Transverse colon (tissue), 4 donors: Measurements from ENCODE around the gene CWC27. TPM values are rescaled to one million over a fixed set of nuclear protein-coding genes. Genes with fewer than 3 reads are reported as not detected.

Source experiments
- DNase-seq: peaks from one replicate; pipeline ENCODE4 v3.0.0-alpha.2; 2019
- H3K27ac ChIP-seq, 4 donors: fragments of 200-600 bp; sonication (generic); 2 replicates each; pipeline ENCODE4 v1.5.1; 2016 to 2018; ENCODE audit warnings: inconsistent platforms in 4 of 4
- H3K27me3 ChIP-seq: fragments of 200-600 bp; sonication (generic); 2 replicates; pipeline ENCODE4 v1.5.1; 2017; ENCODE audit warnings: inconsistent platforms
- H3K36me3 ChIP-seq, 4 donors: fragments of 200-600 bp; sonication (generic); 2 replicates each; pipeline ENCODE4 v1.5.1; 2017 to 2019; ENCODE audit warnings: inconsistent platforms in 4 of 4
- H3K4me1 ChIP-seq, 4 donors: fragments of 200-600 bp; sonication (generic); 2 replicates each; pipeline ENCODE4 v1.5.1; 2017 to 2020; ENCODE audit warnings: inconsistent platforms in 4 of 4
- H3K4me3 ChIP-seq, 4 donors: fragments of 200-600 bp; sonication (generic); 1 replicate in 1 of 4; 2 replicates in 3 of 4; pipeline versions ENCODE4 v1.5.1 to v1.6.1; 2017 to 2019; ENCODE audit warnings: inconsistent platforms in 4 of 4
- H3K9me3 ChIP-seq, 2 donors: fragments of 200-600 bp; sonication (generic); 2 replicates each; pipeline ENCODE4 v1.5.1; 2017 to 2019; ENCODE audit warnings: inconsistent platforms in 2 of 2
- CTCF ChIP-seq, 5 experiments: fragments of 200-600 bp in 3 of 5; fragments of 450-650 bp in 2 of 5; sonication (generic) in 3 of 5; IDR thresholded peaks; 1 replicate in 2 of 5; 2 replicates in 3 of 5; pipeline ENCODE4 v1.5.1; 2016 to 2017; ENCODE audit warnings: antibody characterized with exemption in 5 of 5, inconsistent platforms in 3 of 5, mild to moderate bottlenecking in 2 of 5, moderate library complexity in 1 of 5
- EP300 ChIP-seq: sonication (generic); formaldehyde crosslinking; IDR thresholded peaks from one replicate; pipeline ENCODE4 v1.6.1; 2017; ENCODE audit warnings: antibody characterized with exemption, low read depth
- POLR2A ChIP-seq: fragments of 450-650 bp; IDR thresholded peaks from one replicate; pipeline ENCODE4 v1.6.1; 2016; ENCODE audit warnings: antibody characterized with exemption, mild to moderate bottlenecking, moderate library complexity
- POLR2AphosphoS5 ChIP-seq, 3 donors: sonication (generic); formaldehyde crosslinking; IDR thresholded peaks; one replicate each; pipeline ENCODE4 v1.6.1; 2016; ENCODE audit warnings: antibody characterized with exemption in 3 of 3
- WGBS, 2 donors: methylation state at CpG; one replicate each; pipeline ENCODE4 v1.1.5; 2018; ENCODE audit warnings: low coverage in 1 of 2; 5-methylcytosine and 5-hydroxymethylcytosine counted together
- in situ Hi-C, 4 donors: fragments of 200-750 bp; cut with MboI; loops; one replicate each; pipeline versions ENCODE4 v1.15.0 to v1.15.1; 2017; ENCODE audit warnings: low sequenced_read_pairs in 3 of 4, low pct_ligation_motif_present in 1 of 4, low pct_unique_long_range_greater_than_20kb in 1 of 4
- intact Hi-C: fragments of 100-400 bp; cut with DNase I; formaldehyde crosslinking; loops from one replicate; pipeline ENCODE4 v1.15.1; 2023; ENCODE audit warnings: low total_unique reads
- total RNA-seq, 4 donors: library from RNA; depleted of rRNA; stranded (reverse); fragments of >200 nt; gene quantifications; one replicate each; pipeline ENCODE4 v1.1.0, GENCODE V29; 2016

Gene CWC27
- total RNA-seq, 4 donors from 2014 or later = 9.6 to 36.2 (median 15.6) TPM; not detected in 1

GRCh38 chr5:64788156-64788555 lies 19.4 kb downstream of the CWC27 start:
- in situ Hi-C loops = loop anchor here in 2 of 4 donors (10.0 kb wide), 1 partner anchor 153 kb away; no protein-coding TSS in a partner anchor
- WGBS, 2 donors = 69 to 77% methylated on average over 2 of the region's 2 CpGs
- no peak for DNase-seq
- TF ChIP-seq POLR2AphosphoS5 (IDR thresholded peaks at IDR 0.05) (no peak), POLR2A (no peak), CTCF (IDR thresholded peaks at IDR 0.05) (no peak), EP300 (no peak)
- intact Hi-C loops = loop anchor here (10.0 kb wide), 1 partner anchor 643 kb away; no protein-coding TSS in a partner anchor
- no peaks in the 10 kb centered on the region for H3K9me3 ChIP-seq
- no peak overlapping the region for H3K4me3 ChIP-seq
- H3K27ac ChIP-seq = no peak overlapping the region
- H3K4me1 ChIP-seq = peaks cover 0 to 15% (median 8%) of the 10 kb centered on the region in 4 donors
- no peaks in the 10 kb centered on the region for H3K27me3 ChIP-seq
- H3K36me3 ChIP-seq = peaks cover 0 to 8% (median 0%) of the 10 kb centered on the region in 4 donors

GRCh38 chr5:64789457-64789856 lies 20.7 kb downstream of the CWC27 start:
- in situ Hi-C loops = loop anchor here in 2 of 4 donors (10.0 kb wide), 1 partner anchor 155 kb away; no protein-coding TSS in a partner anchor
- H3K4me1 ChIP-seq = peaks cover 0 to 28% (median 14%) of the 10 kb centered on the region in 4 donors
- DNase-seq = no peak
- H3K4me3 ChIP-seq = no peak overlapping the region
- 83 to 89% methylated on average over 3 of the region's 3 CpGs for WGBS, 2 donors
- no peaks in the 10 kb centered on the region for H3K27me3 ChIP-seq
- intact Hi-C loops = loop anchor here (10.0 kb wide), 1 partner anchor 645 kb away; no protein-coding TSS in a partner anchor
- H3K36me3 ChIP-seq = peaks cover 0 to 8% (median 0%) of the 10 kb centered on the region in 4 donors
- no peak overlapping the region for H3K27ac ChIP-seq
- no peaks in the 10 kb centered on the region for H3K9me3 ChIP-seq
- no peak for TF ChIP-seq POLR2AphosphoS5 (IDR thresholded peaks at IDR 0.05)
- TF ChIP-seq CTCF (IDR thresholded peaks at IDR 0.05) = no peak
- no peak for TF ChIP-seq POLR2A
- TF ChIP-seq EP300 = no peak

- TF ChIP-seq EP300 (no peak), POLR2A (no peak), CTCF (IDR thresholded peaks at IDR 0.05) (no peak)
- DNase-seq = no peak
- Histone ChIP-seq H3K4me3 (no peak overlapping the region), H3K4me1 (peaks cover 0 to 31% (median 15%) of the 10 kb centered on the region in 4 donors), H3K9me3 (no peaks in the 10 kb centered on the region), H3K36me3 (peaks cover 0 to 3% (median 0%) of the 10 kb centered on the region in 4 donors), H3K27me3 (no peaks in the 10 kb centered on the region), H3K27ac (no peak overlapping the region)
- intact Hi-C loops = no loop called here
- 75 to 83% methylated on average over 1 of the region's 1 CpG for WGBS, 2 donors
- in situ Hi-C loops = no loop called here
Observed at GRCh38 chr5:64790210-64790609, 21.5 kb downstream of the CWC27 start.

- Histone ChIP-seq H3K36me3 (no peaks in the 10 kb centered on the region), H3K4me1 (peaks cover 0 to 31% (median 15%) of the 10 kb centered on the region in 4 donors), H3K27me3 (no peaks in the 10 kb centered on the region), H3K4me3 (no peak overlapping the region), H3K9me3 (no peaks in the 10 kb centered on the region), H3K27ac (no peak overlapping the region)
- intact Hi-C loops (no loop called here), in situ Hi-C loops (no loop called here)
- TF ChIP-seq EP300 (no peak), CTCF (IDR thresholded peaks at IDR 0.05) (no peak), POLR2A (no peak), POLR2AphosphoS5 (IDR thresholded peaks at IDR 0.05) (no peak)
- no peak for DNase-seq
Observed at GRCh38 chr5:64792469-64792868, 23.7 kb downstream of the CWC27 start.
